Dendritic cell treated with granulocyte-macrophage colony-stimulating factor and Interleukin-4, amounts not matched to agents 40 ng/mL and 50 ng/mL, for 4 days (primary cell): Measurements from ENCODE around the gene PDZD8.
A peak's percentile ranks its signal among the peaks of the same experiment; 100 is the strongest.

ENCODE experiments used
- H3K27ac Mint-ChIP-seq: one replicate; pipeline ENCODE4 v1.8.0; 2022; ENCODE audit warnings: mild to moderate bottlenecking, mixed read lengths
- H3K27me3 Mint-ChIP-seq: one replicate; pipeline ENCODE4 v1.8.0; 2022; ENCODE audit warnings: mild to moderate bottlenecking, mixed read lengths
- H3K36me3 Mint-ChIP-seq: one replicate; pipeline ENCODE4 v1.8.0; 2022; ENCODE audit warnings: low read depth, mixed read lengths
- H3K4me1 Mint-ChIP-seq: one replicate; pipeline ENCODE4 v1.8.0; 2022; ENCODE audit warnings: low read depth, mixed read lengths
- H3K4me3 Mint-ChIP-seq: one replicate; pipeline ENCODE4 v1.8.0; 2022; ENCODE audit warnings: mild to moderate bottlenecking, moderate library complexity, mixed read lengths
- H3K9me3 Mint-ChIP-seq: one replicate; pipeline ENCODE4 v1.8.0; 2022; ENCODE audit warnings: mixed read lengths
- intact Hi-C: fragments of 100-400 bp; cut with micrococcal nuclease; formaldehyde crosslinking; loops from one replicate; pipeline ENCODE4 v1.15.0; 2022

The PDZD8 gene

DNA sequence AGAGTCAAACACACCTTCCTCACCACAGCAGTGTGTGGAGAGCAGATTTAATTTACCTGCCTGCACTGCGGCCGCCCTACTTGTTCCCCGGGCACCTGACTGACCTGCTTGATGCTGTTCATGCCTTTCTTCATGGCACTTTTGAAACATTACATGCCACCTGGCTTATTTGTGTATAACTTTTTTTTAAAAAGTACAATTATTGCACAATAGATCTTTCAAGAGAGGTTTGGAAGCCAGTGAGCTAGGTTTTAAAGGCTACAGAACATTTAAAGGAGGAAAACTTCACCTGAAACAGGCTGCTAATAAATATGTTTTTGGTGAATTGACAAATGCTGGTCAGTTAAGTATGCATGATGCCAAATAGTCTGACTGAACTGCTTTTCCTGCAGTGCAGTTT lies 101.3 kb downstream of the PDZD8 start:
- intact Hi-C loops: no loop called here
- Mint-ChIP-seq H3K9me3 (no peaks in the 10 kb centered on the region), H3K27ac (no peak overlapping the region), H3K4me1 (no peaks in the 10 kb centered on the region), H3K27me3 (no peaks in the 10 kb centered on the region), H3K36me3 (no peaks in the 10 kb centered on the region), H3K4me3 (no peak overlapping the region)

- H3K4me3 Mint-ChIP-seq: no peak overlapping the region
- intact Hi-C loops: no loop called here
- no peaks in the 10 kb centered on the region for H3K9me3 Mint-ChIP-seq
- no peaks in the 10 kb centered on the region for H3K27me3 Mint-ChIP-seq
- no peaks in the 10 kb centered on the region for H3K4me1 Mint-ChIP-seq
- H3K27ac Mint-ChIP-seq: no peak overlapping the region
- H3K36me3 Mint-ChIP-seq: no peaks in the 10 kb centered on the region
Measured at GRCh38 chr10:117272195-117273076, 102.8 kb downstream of the PDZD8 start.

GRCh38 chr10:117271427-117271826 lies 103.8 kb downstream of the PDZD8 start:
- Mint-ChIP-seq H3K4me1 (no peaks in the 10 kb centered on the region), H3K4me3 (no peak overlapping the region), H3K9me3 (no peaks in the 10 kb centered on the region), H3K27me3 (no peaks in the 10 kb centered on the region), H3K27ac (no peak overlapping the region), H3K36me3 (no peaks in the 10 kb centered on the region)
- intact Hi-C loops: no loop called here

- intact Hi-C loops: no loop called here
- Mint-ChIP-seq H3K4me3 (no peak overlapping the region), H3K9me3 (no peaks in the 10 kb centered on the region), H3K27me3 (no peaks in the 10 kb centered on the region), H3K27ac (no peak overlapping the region), H3K36me3 (no peaks in the 10 kb centered on the region), H3K4me1 (no peaks in the 10 kb centered on the region)
Measured at GRCh38 chr10:117268907-117269306, 106.3 kb downstream of the PDZD8 start.

GRCh38 chr10:117268258-117268657 lies 107.0 kb downstream of the PDZD8 start:
- Mint-ChIP-seq H3K9me3 (no peaks in the 10 kb centered on the region), H3K27me3 (no peaks in the 10 kb centered on the region), H3K4me3 (no peak overlapping the region), H3K36me3 (no peaks in the 10 kb centered on the region), H3K27ac (no peak overlapping the region), H3K4me1 (no peaks in the 10 kb centered on the region)
- intact Hi-C loops: no loop called here

GRCh38 chr10:117266812-117267211 lies 108.4 kb downstream of the PDZD8 start:
- H3K4me3 Mint-ChIP-seq: no peak overlapping the region
- H3K4me1 Mint-ChIP-seq: no peaks in the 10 kb centered on the region
- no peaks in the 10 kb centered on the region for H3K36me3 Mint-ChIP-seq
- no peaks in the 10 kb centered on the region for H3K27me3 Mint-ChIP-seq
- intact Hi-C loops: no loop called here
- H3K27ac Mint-ChIP-seq: no peak overlapping the region
- H3K9me3 Mint-ChIP-seq: no peaks in the 10 kb centered on the region

GRCh38 chr10:117266400-117266799 lies 108.8 kb downstream of the PDZD8 start:
- Mint-ChIP-seq H3K4me3 (no peak overlapping the region), H3K27me3 (no peaks in the 10 kb centered on the region), H3K9me3 (no peaks in the 10 kb centered on the region), H3K36me3 (no peaks in the 10 kb centered on the region), H3K4me1 (no peaks in the 10 kb centered on the region), H3K27ac (no peak overlapping the region)
- intact Hi-C loops: no loop called here

- peaks cover 7% of the 10 kb centered on the region for H3K4me1 Mint-ChIP-seq
- H3K36me3 Mint-ChIP-seq: no peaks in the 10 kb centered on the region
- no peaks in the 10 kb centered on the region for H3K9me3 Mint-ChIP-seq
- no peaks in the 10 kb centered on the region for H3K27me3 Mint-ChIP-seq
- intact Hi-C loops: no loop called here
- no peak overlapping the region for H3K27ac Mint-ChIP-seq
- no peak overlapping the region for H3K4me3 Mint-ChIP-seq
Measured at GRCh38 chr10:117264782-117265181, 110.5 kb downstream of the PDZD8 start.

DNA sequence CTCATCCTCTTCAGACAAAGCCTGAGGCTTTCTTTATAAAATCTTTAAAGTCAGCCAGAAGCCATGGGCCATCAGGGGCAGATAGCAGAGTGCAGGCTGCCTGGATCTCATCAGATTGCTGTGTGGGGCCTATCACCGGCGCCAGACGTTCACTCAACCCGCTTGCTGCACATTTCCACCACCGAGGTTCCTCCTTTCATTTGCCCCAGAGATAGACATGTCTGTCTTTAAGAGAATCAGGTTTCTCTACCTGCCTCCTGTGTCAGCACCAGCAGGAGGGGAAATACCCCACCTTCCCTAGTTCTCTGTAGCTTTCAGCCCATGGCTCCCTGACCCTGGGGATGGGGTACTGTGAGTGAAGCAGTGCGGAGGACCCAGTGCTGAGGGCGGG lies 112.3 kb downstream of the PDZD8 start:
- Mint-ChIP-seq H3K27ac (no peak overlapping the region), H3K9me3 (no peaks in the 10 kb centered on the region), H3K27me3 (peaks cover 2% of the 10 kb centered on the region), H3K4me3 (no peak overlapping the region), H3K36me3 (no peaks in the 10 kb centered on the region), H3K4me1 (peaks cover 20% of the 10 kb centered on the region)
- intact Hi-C loops: no loop called here

- intact Hi-C loops: no loop called here
- peaks cover 20% of the 10 kb centered on the region for H3K4me1 Mint-ChIP-seq
- peaks cover 5% of the 10 kb centered on the region for H3K27me3 Mint-ChIP-seq
- no peak overlapping the region for H3K27ac Mint-ChIP-seq
- no peak overlapping the region for H3K4me3 Mint-ChIP-seq
- no peaks in the 10 kb centered on the region for H3K36me3 Mint-ChIP-seq
- H3K9me3 Mint-ChIP-seq: no peaks in the 10 kb centered on the region
Measured at GRCh38 chr10:117262291-117262902, 112.8 kb downstream of the PDZD8 start.

- Mint-ChIP-seq H3K36me3 (no peaks in the 10 kb centered on the region), H3K4me1 (peaks cover 20% of the 10 kb centered on the region), H3K27me3 (peaks cover 5% of the 10 kb centered on the region), H3K9me3 (no peaks in the 10 kb centered on the region), H3K4me3 (no peak overlapping the region), H3K27ac (peak overlapping the region; percentile 79)
- intact Hi-C loops: no loop called here
Measured at GRCh38 chr10:117261501-117261900, 113.7 kb downstream of the PDZD8 start.

- Mint-ChIP-seq H3K9me3 (no peaks in the 10 kb centered on the region), H3K4me1 (peaks cover 22% of the 10 kb centered on the region), H3K4me3 (peak overlapping the region; percentile 53), H3K27me3 (peaks cover 5% of the 10 kb centered on the region), H3K36me3 (no peaks in the 10 kb centered on the region), H3K27ac (peak overlapping the region; percentile 79)
- intact Hi-C loops: no loop called here
Measured at GRCh38 chr10:117260084-117260483, 115.2 kb downstream of the PDZD8 start.

GRCh38 chr10:117259279-117259678 lies 116.0 kb downstream of the PDZD8 start:
- peaks cover 5% of the 10 kb centered on the region for H3K27me3 Mint-ChIP-seq
- intact Hi-C loops: no loop called here
- H3K27ac Mint-ChIP-seq: no peak overlapping the region
- H3K36me3 Mint-ChIP-seq: no peaks in the 10 kb centered on the region
- H3K4me1 Mint-ChIP-seq: peaks cover 26% of the 10 kb centered on the region
- no peak overlapping the region for H3K4me3 Mint-ChIP-seq
- no peaks in the 10 kb centered on the region for H3K9me3 Mint-ChIP-seq

- intact Hi-C loops: no loop called here
- Mint-ChIP-seq H3K9me3 (no peaks in the 10 kb centered on the region), H3K36me3 (no peaks in the 10 kb centered on the region), H3K27ac (no peak overlapping the region), H3K4me3 (no peak overlapping the region), H3K4me1 (peaks cover 26% of the 10 kb centered on the region), H3K27me3 (peaks cover 5% of the 10 kb centered on the region)
Measured at GRCh38 chr10:117257721-117258120, 117.5 kb downstream of the PDZD8 start.
